Measurements from ENCODE around the gene RUNDC3A.

Gene RUNDC3A

GRCh38 chr17:44284024-44284400, 24.4 kb upstream of the RUNDC3A start:
- FAIRE-seq: no peak

GRCh38 chr17:44287651-44288050, 20.8 kb upstream of the RUNDC3A start:
- no peak for FAIRE-seq

- FAIRE-seq: no peak
Measured at GRCh38 chr17:44293509-44294226, 14.7 kb upstream of the RUNDC3A start.

- no peak for FAIRE-seq
Measured at GRCh38 chr17:44297975-44298374, 10.4 kb upstream of the RUNDC3A start.

- FAIRE-seq: no peak
Measured at GRCh38 chr17:44304651-44305050, 3.8 kb upstream of the RUNDC3A start.

- no peak for FAIRE-seq
Measured at GRCh38 chr17:44307387-44308186, 814 bp upstream of the RUNDC3A start.

- FAIRE-seq: no peak
Measured at GRCh38 chr17:44308865-44309264, 464 bp downstream of the RUNDC3A start.

GRCh38 chr17:44309472-44309871, 1.1 kb downstream of the RUNDC3A start:
- no peak for FAIRE-seq

GRCh38 chr17:44310188-44310587, 1.8 kb downstream of the RUNDC3A start:
- no peak for FAIRE-seq

- no peak for FAIRE-seq
Measured at GRCh38 chr17:44310609-44311376, 2.4 kb downstream of the RUNDC3A start.

GRCh38 chr17:44311562-44312181, 3.3 kb downstream of the RUNDC3A start:
- no peak for FAIRE-seq

GRCh38 chr17:44312396-44313104, 4.1 kb downstream of the RUNDC3A start:
- no peak for FAIRE-seq

GRCh38 chr17:44314031-44314430, 5.6 kb downstream of the RUNDC3A start:
- FAIRE-seq: no peak

GRCh38 chr17:44314524-44314868, 6.1 kb downstream of the RUNDC3A start:
- FAIRE-seq: no peak

GRCh38 chr17:44314869-44315661, 6.7 kb downstream of the RUNDC3A start:
- FAIRE-seq: no peak

- no peak for FAIRE-seq
Measured at GRCh38 chr17:44315760-44316731, 7.6 kb downstream of the RUNDC3A start.

- FAIRE-seq: no peak
Measured at GRCh38 chr17:44317545-44317944, 9.1 kb downstream of the RUNDC3A start.

GRCh38 chr17:44318077-44318892, 9.9 kb downstream of the RUNDC3A start:
- FAIRE-seq: no peak

- FAIRE-seq: no peak
Measured at GRCh38 chr17:44320066-44320465, 11.7 kb downstream of the RUNDC3A start.

All from A204.1 (cell line).